Measurements from ENCODE around the gene MTA1.

Gene MTA1

GRCh38 chr14:105466531-105467248, 47.1 kb downstream of the MTA1 start:
- Histone ChIP-seq H3K9ac (ENCODE audit: low read length) (no peak overlapping the region), H3K9me3 (ENCODE audit: low read length) (no peaks in the 10 kb centered on the region), H3K27me3 (ENCODE audit: control insufficient read depth in 1 of 2, insufficient read depth in 2 of 2, low read length in 2 of 2) (no peaks in the 10 kb centered on the region), H3K36me3 (ENCODE audit: insufficient read depth, low read length) (peaks cover 22% of the 10 kb centered on the region), H3K27ac (ENCODE audit: low read depth, low read length) (no peak overlapping the region), H3K4me3 (ENCODE audit: low read depth in 1 of 2, low read length in 2 of 2) (no peak overlapping the region), H3K4me1 (ENCODE audit: insufficient read depth, low read length) (no peaks in the 10 kb centered on the region)

GRCh38 chr14:105467249-105467941, 47.8 kb downstream of the MTA1 start:
- Histone ChIP-seq H3K27me3 (ENCODE audit: control insufficient read depth in 1 of 2, insufficient read depth in 2 of 2, low read length in 2 of 2) (no peaks in the 10 kb centered on the region), H3K36me3 (ENCODE audit: insufficient read depth, low read length) (peaks cover 20% of the 10 kb centered on the region), H3K4me1 (ENCODE audit: insufficient read depth, low read length) (no peaks in the 10 kb centered on the region), H3K27ac (ENCODE audit: low read depth, low read length) (no peak overlapping the region), H3K9me3 (ENCODE audit: low read length) (no peaks in the 10 kb centered on the region), H3K4me3 (ENCODE audit: low read depth in 1 of 2, low read length in 2 of 2) (no peak overlapping the region), H3K9ac (ENCODE audit: low read length) (no peak overlapping the region)

- Histone ChIP-seq H3K4me1 (ENCODE audit: insufficient read depth, low read length) (no peaks in the 10 kb centered on the region), H3K27ac (ENCODE audit: low read depth, low read length) (no peak overlapping the region), H3K36me3 (ENCODE audit: insufficient read depth, low read length) (peaks cover 17% of the 10 kb centered on the region), H3K27me3 (ENCODE audit: control insufficient read depth in 1 of 2, insufficient read depth in 2 of 2, low read length in 2 of 2) (no peaks in the 10 kb centered on the region), H3K4me3 (ENCODE audit: low read depth in 1 of 2, low read length in 2 of 2) (no peak overlapping the region), H3K9me3 (ENCODE audit: low read length) (no peaks in the 10 kb centered on the region), H3K9ac (ENCODE audit: low read length) (no peak overlapping the region)
These were observed 48.4 kb downstream of the MTA1 start for GRCh38 chr14:105467942-105468471.

GRCh38 chr14:105468621-105469241, 49.1 kb downstream of the MTA1 start:
- H3K9me3 ChIP-seq (ENCODE audit: low read length): no peaks in the 10 kb centered on the region
- no peak overlapping the region for H3K27ac ChIP-seq (ENCODE audit: low read depth, low read length)
- no peak overlapping the region for H3K4me3 ChIP-seq (ENCODE audit: low read depth in 1 of 2, low read length in 2 of 2)
- H3K36me3 ChIP-seq (ENCODE audit: insufficient read depth, low read length): peaks cover 10% of the 10 kb centered on the region
- peaks cover 5% of the 10 kb centered on the region for H3K4me1 ChIP-seq (ENCODE audit: insufficient read depth, low read length)
- H3K9ac ChIP-seq (ENCODE audit: low read length): no peak overlapping the region
- peaks cover 0 to 4% of the 10 kb centered on the region in 2 donors for H3K27me3 ChIP-seq (ENCODE audit: control insufficient read depth in 1 of 2, insufficient read depth in 2 of 2, low read length in 2 of 2)

DNA sequence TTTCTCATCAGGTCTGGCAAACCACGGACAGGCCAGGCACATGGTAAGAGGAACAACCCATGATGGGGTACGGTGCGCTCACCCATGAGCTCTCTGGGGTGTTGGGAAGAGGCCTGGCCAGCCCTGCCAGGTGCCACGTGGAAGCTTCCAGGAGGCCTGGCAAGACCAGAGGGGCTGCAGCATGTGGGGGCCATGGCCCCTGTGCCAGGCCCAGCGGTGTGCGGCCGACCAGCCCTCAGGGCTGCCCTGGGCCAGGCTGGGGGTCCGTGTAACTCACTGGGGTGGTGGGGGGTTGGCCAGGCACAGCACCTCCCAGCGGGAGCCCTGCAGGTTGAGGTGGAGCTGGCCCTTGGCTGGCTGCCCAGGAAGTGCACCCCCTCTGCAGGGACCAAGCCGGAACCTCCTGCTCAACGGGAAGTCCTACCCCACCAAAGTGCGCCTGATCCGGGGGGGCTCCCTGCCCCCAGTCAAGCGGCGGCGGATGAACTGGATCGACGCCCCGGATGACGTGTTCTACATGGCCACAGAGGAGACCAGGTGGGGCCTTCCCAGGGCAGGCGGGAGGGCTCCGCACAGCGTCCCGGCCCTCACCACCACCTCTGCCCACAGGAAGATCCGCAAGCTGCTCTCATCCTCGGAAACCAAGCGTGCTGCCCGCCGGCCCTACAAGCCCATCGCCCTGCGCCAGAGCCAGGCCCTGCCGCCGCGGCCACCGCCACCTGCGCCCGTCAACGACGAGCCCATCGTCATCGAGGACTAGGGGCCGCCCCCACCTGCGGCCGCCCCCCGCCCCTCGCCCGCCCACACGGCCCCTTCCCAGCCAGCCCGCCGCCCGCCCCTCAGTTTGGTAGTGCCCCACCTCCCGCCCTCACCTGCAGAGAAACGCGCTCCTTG, 50.1 kb downstream of the MTA1 start:
- Histone ChIP-seq H3K9ac (ENCODE audit: low read length) (no peak overlapping the region), H3K36me3 (ENCODE audit: insufficient read depth, low read length) (peaks cover 2% of the 10 kb centered on the region), H3K4me3 (ENCODE audit: low read depth in 1 of 2, low read length in 2 of 2) (no peak overlapping the region), H3K4me1 (ENCODE audit: insufficient read depth, low read length) (peaks cover 7% of the 10 kb centered on the region), H3K27me3 (ENCODE audit: control insufficient read depth in 1 of 2, insufficient read depth in 2 of 2, low read length in 2 of 2) (peaks cover 0 to 5% of the 10 kb centered on the region in 2 donors), H3K9me3 (ENCODE audit: low read length) (no peaks in the 10 kb centered on the region), H3K27ac (ENCODE audit: low read depth, low read length) (no peak overlapping the region)

- peaks cover 0 to 15% of the 10 kb centered on the region in 2 donors for H3K27me3 ChIP-seq (ENCODE audit: control insufficient read depth in 1 of 2, insufficient read depth in 2 of 2, low read length in 2 of 2)
- H3K4me1 ChIP-seq (ENCODE audit: insufficient read depth, low read length): peaks cover 10% of the 10 kb centered on the region
- H3K9me3 ChIP-seq (ENCODE audit: low read length): no peaks in the 10 kb centered on the region
- no peak overlapping the region for H3K9ac ChIP-seq (ENCODE audit: low read length)
- no peak overlapping the region for H3K4me3 ChIP-seq (ENCODE audit: low read depth in 1 of 2, low read length in 2 of 2)
- H3K27ac ChIP-seq (ENCODE audit: low read depth, low read length): no peak overlapping the region
- H3K36me3 ChIP-seq (ENCODE audit: insufficient read depth, low read length): no peaks in the 10 kb centered on the region
These were observed 51.0 kb downstream of the MTA1 start for GRCh38 chr14:105470350-105471296.

DNA sequence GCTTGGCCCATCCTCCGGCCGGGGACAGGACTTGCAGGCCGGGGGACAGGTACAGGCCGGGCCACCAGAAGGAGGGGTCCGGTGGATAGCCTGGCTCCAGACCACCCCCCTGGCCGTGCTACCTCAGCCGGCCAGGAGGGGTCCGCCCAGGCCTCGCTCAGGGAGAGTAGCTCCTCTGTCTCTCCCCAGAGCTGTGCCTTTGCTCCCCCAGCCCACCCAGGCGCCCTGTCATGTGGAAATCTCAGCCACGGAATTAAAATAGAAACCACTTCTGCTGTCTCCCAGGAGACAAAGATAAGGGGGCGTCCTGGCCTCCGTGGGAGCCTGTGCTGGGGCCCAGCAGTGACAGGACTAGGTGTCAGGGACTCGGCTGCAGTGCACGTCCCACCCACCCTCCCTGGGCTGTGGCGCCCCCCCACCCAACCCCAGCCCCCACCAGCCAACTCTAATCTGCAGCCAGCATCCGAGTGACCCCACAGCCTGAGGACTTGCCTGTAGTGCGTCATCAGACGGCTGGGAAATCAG, 51.7 kb downstream of the MTA1 start:
- no peaks in the 10 kb centered on the region for H3K36me3 ChIP-seq (ENCODE audit: insufficient read depth, low read length)
- H3K27me3 ChIP-seq (ENCODE audit: control insufficient read depth in 1 of 2, insufficient read depth in 2 of 2, low read length in 2 of 2): peaks cover 0 to 21% of the 10 kb centered on the region in 2 donors
- peaks cover 12% of the 10 kb centered on the region for H3K4me1 ChIP-seq (ENCODE audit: insufficient read depth, low read length)
- H3K27ac ChIP-seq (ENCODE audit: low read depth, low read length): no peak overlapping the region
- H3K9me3 ChIP-seq (ENCODE audit: low read length): no peaks in the 10 kb centered on the region
- no peak overlapping the region for H3K4me3 ChIP-seq (ENCODE audit: low read depth in 1 of 2, low read length in 2 of 2)
- no peak overlapping the region for H3K9ac ChIP-seq (ENCODE audit: low read length)

DNA sequence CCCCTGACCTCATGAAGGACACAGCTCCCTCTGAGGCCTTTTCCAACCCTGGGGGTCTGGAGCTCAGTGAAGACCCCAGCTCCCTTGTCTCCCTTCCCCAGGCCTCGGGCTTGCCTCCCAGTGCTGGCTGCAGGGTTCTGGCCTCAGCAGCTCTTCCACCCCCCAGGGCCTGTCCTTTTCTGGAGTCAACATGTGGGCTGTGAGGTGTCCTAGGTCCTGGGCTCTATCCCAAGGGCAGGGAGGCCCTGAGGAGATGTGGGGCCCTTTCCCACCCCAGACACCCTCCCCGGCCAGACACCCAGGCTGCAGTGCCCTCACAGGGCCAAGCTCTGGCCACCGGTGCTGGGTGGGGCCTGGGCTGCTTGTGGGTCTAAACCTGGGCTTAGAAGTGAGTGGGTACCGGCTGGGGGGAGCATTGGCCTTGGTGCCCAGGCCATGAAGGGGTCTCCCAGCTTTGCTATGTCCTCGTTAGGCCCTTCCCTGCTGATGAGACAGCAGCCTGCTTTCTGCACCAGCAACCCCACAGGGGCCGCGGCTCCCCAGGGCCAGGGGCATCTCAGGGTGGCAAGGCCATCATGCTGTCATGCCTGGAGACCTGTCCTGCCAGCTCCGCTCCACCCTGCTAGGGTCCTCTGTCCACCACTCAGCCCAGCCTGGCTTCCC, 52.3 kb downstream of the MTA1 start:
- H3K9me3 ChIP-seq (ENCODE audit: low read length): no peaks in the 10 kb centered on the region
- H3K9ac ChIP-seq (ENCODE audit: low read length): no peak overlapping the region
- peaks cover 18% of the 10 kb centered on the region for H3K4me1 ChIP-seq (ENCODE audit: insufficient read depth, low read length)
- no peak overlapping the region for H3K27ac ChIP-seq (ENCODE audit: low read depth, low read length)
- H3K36me3 ChIP-seq (ENCODE audit: insufficient read depth, low read length): no peaks in the 10 kb centered on the region
- H3K4me3 ChIP-seq (ENCODE audit: low read depth in 1 of 2, low read length in 2 of 2): no peak overlapping the region
- peaks cover 0 to 27% of the 10 kb centered on the region in 2 donors for H3K27me3 ChIP-seq (ENCODE audit: control insufficient read depth in 1 of 2, insufficient read depth in 2 of 2, low read length in 2 of 2)

DNA sequence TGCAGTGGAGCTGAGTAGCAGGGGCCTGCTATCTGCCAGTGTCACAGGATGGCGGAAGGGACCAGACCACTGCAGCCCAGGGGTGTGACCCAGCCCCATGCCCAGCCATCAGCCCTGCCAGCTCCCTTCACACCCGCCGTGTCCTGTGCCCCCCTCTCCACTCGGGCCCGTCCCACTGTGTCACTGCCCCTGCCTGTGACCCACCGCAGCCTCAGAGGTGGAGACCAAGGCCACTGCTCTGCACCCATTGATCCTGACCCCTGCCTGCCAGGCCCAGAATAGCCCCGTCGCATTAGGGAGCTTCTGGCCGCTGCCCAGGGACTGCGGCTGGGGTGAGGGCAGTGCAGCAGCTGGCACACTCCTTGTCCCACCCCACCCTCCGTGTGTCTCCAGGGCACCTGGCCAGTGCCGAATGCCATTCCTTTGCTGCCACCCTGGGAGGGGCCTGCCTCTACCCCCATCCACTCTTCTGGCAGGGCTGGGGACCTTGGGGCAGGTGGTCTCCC, 52.9 kb downstream of the MTA1 start:
- H3K27ac ChIP-seq (ENCODE audit: low read depth, low read length): no peak overlapping the region
- peaks cover 22% of the 10 kb centered on the region for H3K4me1 ChIP-seq (ENCODE audit: insufficient read depth, low read length)
- H3K4me3 ChIP-seq (ENCODE audit: low read depth in 1 of 2, low read length in 2 of 2): no peak overlapping the region

More for the DNA sequence above, 52.9 kb downstream of the MTA1 start:
- no peaks in the 10 kb centered on the region for H3K36me3 ChIP-seq (ENCODE audit: insufficient read depth, low read length)
- H3K9me3 ChIP-seq (ENCODE audit: low read length): no peaks in the 10 kb centered on the region
- peaks cover 0 to 32% of the 10 kb centered on the region in 2 donors for H3K27me3 ChIP-seq (ENCODE audit: control insufficient read depth in 1 of 2, insufficient read depth in 2 of 2, low read length in 2 of 2)
- no peak overlapping the region for H3K9ac ChIP-seq (ENCODE audit: low read length)
